RWPE2 (cell line): ENCODE measurements around the gene CASTOR1.

Source experiments
- ATAC-seq: fragments of 200-7000 bp; cut with Tn5 transposase; 3 replicates; pipeline ENCODE4 v1.9.1; 2021; ENCODE audit warnings: low read depth
- DNase-seq: peaks from one replicate; pipeline ENCODE4 v3.0.0-alpha.2; 2020; ENCODE audit warnings: low spot score
- H3K27ac ChIP-seq: fragments of 450-650 bp; 2 replicates; pipeline ENCODE4 v1.5.1; 2017; ENCODE audit warnings: mild to moderate bottlenecking; ENCODE audit not compliant: poor library complexity, severe bottlenecking
- H3K27me3 ChIP-seq: fragments of 250-450 bp; sonication (Bioruptor Pico); 2 replicates; pipeline ENCODE4 v1.5.1; 2021; ENCODE audit warnings: mild to moderate bottlenecking, moderate library complexity; ENCODE audit not compliant: insufficient read depth, poor library complexity, severe bottlenecking
- H3K36me3 ChIP-seq: fragments of 250-450 bp; sonication (Bioruptor Pico); 2 replicates; pipeline ENCODE4 v1.5.1; 2020; ENCODE audit warnings: low read depth, mild to moderate bottlenecking, moderate library complexity
- H3K4me1 ChIP-seq: fragments of 250-450 bp; sonication (Bioruptor Pico); 2 replicates; pipeline ENCODE4 v1.5.1; 2021; ENCODE audit warnings: mild to moderate bottlenecking, moderate library complexity; ENCODE audit not compliant: insufficient read depth, poor library complexity, severe bottlenecking
- H3K4me3 ChIP-seq: fragments of 250-450 bp; sonication (Bioruptor Pico); 2 replicates; pipeline ENCODE4 v1.5.1; 2021; ENCODE audit warnings: mild to moderate bottlenecking, moderate library complexity; ENCODE audit not compliant: severe bottlenecking
- H3K9me3 ChIP-seq: fragments of 250-450 bp; sonication (Bioruptor Pico); 2 replicates; pipeline ENCODE4 v1.5.1; 2021; ENCODE audit warnings: mild to moderate bottlenecking, moderate library complexity; ENCODE audit not compliant: severe bottlenecking
- TF ChIP-seq, protein P1 (sequence below): fragments of 450-650 bp; IDR thresholded peaks from one replicate; pipeline ENCODE4 v1.5.1; 2017; ENCODE audit warnings: mild to moderate bottlenecking, moderate library complexity; ENCODE audit not compliant: poor library complexity, severe bottlenecking

Gene CASTOR1

DNA sequence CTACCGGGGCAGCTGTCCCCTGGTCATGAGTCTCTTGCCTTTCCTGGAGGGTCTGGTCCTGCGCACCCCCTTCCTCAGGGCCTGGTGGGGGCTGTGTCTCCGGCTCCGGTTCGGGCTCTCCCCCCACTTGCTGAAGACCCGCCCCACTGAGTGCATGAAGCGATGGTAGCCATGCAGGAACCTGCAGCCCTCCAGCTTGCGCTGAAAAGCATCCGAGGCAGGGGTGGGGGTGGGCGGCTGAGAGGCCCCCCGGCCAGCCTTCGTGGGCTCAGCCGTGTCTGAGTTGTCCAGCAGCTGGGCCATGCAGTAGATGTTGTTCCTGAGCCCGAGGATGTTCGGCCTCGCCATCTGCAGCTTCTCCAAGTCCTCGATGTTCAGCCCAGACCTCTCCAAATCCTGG lies 25.4 kb downstream of the CASTOR1 start:
- no peak overlapping the region for H3K4me3 ChIP-seq
- TF ChIP-seq, protein P1, sequence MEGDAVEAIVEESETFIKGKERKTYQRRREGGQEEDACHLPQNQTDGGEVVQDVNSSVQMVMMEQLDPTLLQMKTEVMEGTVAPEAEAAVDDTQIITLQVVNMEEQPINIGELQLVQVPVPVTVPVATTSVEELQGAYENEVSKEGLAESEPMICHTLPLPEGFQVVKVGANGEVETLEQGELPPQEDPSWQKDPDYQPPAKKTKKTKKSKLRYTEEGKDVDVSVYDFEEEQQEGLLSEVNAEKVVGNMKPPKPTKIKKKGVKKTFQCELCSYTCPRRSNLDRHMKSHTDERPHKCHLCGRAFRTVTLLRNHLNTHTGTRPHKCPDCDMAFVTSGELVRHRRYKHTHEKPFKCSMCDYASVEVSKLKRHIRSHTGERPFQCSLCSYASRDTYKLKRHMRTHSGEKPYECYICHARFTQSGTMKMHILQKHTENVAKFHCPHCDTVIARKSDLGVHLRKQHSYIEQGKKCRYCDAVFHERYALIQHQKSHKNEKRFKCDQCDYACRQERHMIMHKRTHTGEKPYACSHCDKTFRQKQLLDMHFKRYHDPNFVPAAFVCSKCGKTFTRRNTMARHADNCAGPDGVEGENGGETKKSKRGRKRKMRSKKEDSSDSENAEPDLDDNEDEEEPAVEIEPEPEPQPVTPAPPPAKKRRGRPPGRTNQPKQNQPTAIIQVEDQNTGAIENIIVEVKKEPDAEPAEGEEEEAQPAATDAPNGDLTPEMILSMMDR: no peak
- H3K4me1 ChIP-seq: peaks cover 3% of the 10 kb centered on the region
- DNase-seq: no peak
- no peak overlapping the region for H3K27ac ChIP-seq
- H3K36me3 ChIP-seq: no peaks in the 10 kb centered on the region
- H3K9me3 ChIP-seq: no peaks in the 10 kb centered on the region
- no peak for ATAC-seq
- H3K27me3 ChIP-seq: no peaks in the 10 kb centered on the region

DNA sequence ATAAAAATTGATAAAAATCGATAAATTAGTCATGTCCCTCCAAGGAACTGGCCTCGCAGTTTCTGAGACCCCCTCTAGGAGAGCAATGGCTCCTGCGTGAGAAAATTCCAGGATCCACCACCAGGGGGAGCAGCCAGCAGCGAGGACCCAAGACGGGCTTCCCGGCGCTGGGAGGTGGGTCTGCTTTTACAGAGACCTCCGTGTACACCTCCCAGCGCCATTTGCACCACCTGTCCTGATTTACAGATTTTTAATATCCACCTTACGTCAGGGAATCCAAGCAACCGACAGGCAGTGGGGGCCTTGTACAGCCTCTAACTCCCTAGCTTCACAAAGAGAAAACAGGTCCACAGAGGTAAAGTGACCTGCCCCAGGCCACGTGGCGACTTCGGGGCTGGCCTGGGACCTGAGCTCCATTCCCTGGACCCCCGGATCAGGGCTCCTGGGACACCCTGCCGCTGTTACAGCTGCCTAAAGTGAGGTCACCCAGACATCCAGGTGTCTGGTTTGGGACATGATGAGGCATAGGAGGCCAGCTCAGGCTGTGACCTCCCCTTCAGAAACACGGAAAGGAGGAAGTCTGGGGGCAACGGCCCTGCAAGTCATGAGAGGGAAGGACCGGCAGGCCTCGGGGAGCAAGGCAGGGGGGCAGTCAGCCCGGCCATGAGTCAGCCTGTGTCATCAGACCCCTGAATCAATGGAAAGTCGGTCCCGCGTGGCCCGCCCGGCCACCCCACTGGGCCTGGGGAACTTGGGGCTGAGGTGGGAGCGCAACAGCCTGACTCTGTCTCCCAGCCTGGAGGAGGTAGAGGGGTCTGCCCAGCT lies 26.2 kb downstream of the CASTOR1 start:
- Histone ChIP-seq H3K27ac (no peak overlapping the region), H3K4me3 (no peak overlapping the region), H3K27me3 (no peaks in the 10 kb centered on the region), H3K36me3 (no peaks in the 10 kb centered on the region), H3K9me3 (no peaks in the 10 kb centered on the region), H3K4me1 (peaks cover 3% of the 10 kb centered on the region)
- TF ChIP-seq, protein P1: peak; percentile 97
- no peak for DNase-seq
- ATAC-seq: peak; percentile 51

DNA sequence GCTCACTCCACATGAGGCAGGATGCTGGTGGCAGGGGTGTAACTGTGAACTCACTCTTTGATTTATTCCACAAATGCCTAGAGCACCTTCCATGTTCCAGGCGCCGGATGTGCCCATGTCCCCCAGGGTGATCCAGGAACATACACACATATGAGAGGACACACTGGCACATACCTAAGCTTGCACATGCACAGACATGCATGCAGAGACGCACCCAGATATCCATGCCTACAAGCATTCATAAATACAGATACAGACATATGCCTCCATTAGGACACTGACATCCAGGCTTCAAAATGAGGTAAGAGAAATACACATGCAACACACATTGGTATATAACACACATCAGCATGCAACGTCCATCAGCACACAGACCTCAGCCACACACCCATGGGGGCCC lies 27.2 kb downstream of the CASTOR1 start:
- H3K27ac ChIP-seq: no peak overlapping the region
- H3K27me3 ChIP-seq: no peaks in the 10 kb centered on the region
- no peak overlapping the region for H3K4me3 ChIP-seq
- H3K36me3 ChIP-seq: no peaks in the 10 kb centered on the region
- peaks cover 3% of the 10 kb centered on the region for H3K4me1 ChIP-seq
- DNase-seq: no peak
- ATAC-seq: no peak
- no peaks in the 10 kb centered on the region for H3K9me3 ChIP-seq
- TF ChIP-seq, protein P1: no peak

DNA sequence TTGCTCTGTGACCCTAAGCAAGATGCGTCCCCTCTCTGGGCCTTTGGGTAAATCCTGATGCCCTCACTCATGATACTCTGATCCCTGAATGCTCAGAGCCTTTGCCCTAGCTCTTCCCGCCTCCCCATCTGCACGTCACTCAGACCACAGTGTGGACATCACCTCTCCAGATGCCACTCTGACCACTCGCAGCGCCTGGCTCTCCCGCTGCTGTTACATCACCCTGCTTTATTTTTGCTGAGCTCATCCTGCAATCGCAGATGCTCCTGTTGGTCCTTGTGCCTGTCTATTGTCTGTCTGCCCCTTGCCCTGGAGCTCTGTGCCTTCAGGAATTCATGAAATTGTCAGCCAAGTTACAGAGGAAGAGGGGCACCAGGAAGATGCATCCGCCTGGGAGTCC lies 28.2 kb downstream of the CASTOR1 start:
- TF ChIP-seq, protein P1: no peak
- H3K27me3 ChIP-seq: no peaks in the 10 kb centered on the region
- no peaks in the 10 kb centered on the region for H3K36me3 ChIP-seq
- peaks cover 3% of the 10 kb centered on the region for H3K4me1 ChIP-seq
- H3K9me3 ChIP-seq: no peaks in the 10 kb centered on the region
- no peak overlapping the region for H3K4me3 ChIP-seq
- no peak overlapping the region for H3K27ac ChIP-seq
- ATAC-seq (no peak), DNase-seq (no peak)

DNA sequence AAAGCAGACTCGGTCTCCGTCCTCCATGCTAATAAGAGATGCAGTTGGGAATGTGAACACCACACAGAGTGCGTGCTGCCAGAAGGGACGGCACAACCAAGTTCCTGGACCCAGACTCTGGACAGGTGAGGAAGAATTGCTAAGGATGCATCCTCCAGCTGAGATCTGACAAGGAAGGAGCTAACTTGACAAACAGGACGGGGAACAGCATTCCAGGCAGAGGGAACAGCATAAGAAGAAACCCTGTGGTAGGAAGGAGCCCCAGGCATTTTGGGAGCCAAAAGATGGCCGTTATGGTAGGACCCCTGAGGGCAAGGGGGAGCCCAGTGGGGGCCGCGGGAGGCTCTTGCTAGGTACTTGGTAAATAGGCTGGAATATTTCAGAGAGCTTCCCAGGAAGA lies 28.6 kb downstream of the CASTOR1 start:
- Histone ChIP-seq H3K36me3 (no peaks in the 10 kb centered on the region), H3K9me3 (no peaks in the 10 kb centered on the region), H3K4me3 (no peak overlapping the region), H3K27me3 (no peaks in the 10 kb centered on the region), H3K4me1 (peaks cover 3% of the 10 kb centered on the region), H3K27ac (no peak overlapping the region)
- TF ChIP-seq, protein P1: no peak
- ATAC-seq (no peak), DNase-seq (no peak)
